ENCODE measurements around the gene MTCL1. TPM values are rescaled to one million over a fixed set of nuclear protein-coding genes. Genes with fewer than 3 reads are reported as not detected.

The MTCL1 gene
- total RNA-seq, 1 experiment from 2014 or later, result 21.1 TPM

DNA sequence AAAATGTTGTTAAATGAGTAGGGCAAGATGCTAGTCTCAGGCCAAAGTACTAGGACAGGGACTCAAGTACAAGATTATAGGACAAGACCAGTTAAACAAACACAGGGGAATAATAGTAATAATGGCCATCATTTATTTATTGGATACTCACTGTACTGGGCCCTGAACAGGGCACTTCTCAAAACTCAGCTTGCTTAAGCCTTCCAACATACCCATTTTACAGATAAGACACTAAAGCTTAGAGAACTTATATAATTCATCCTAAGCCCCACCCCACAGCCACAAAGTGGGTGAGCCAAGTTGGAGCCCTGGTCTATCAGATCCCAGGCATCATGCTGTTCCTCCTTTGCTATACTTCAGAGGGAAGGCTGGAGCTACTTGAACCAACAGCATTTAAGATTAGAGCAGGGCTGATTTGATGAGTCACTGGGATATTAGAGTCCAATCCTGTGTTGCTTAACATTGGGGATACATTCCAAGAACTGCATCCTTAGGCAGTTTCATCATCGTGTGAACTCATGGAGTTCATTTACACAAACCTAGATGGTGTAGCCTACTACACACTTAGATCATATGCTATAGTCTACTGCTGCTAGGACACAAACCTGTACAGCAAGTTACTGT lies 153.6 kb downstream of the MTCL1 start:
- peak; percentile 7 for DNase-seq (ENCODE audit: low spot score)

DNA sequence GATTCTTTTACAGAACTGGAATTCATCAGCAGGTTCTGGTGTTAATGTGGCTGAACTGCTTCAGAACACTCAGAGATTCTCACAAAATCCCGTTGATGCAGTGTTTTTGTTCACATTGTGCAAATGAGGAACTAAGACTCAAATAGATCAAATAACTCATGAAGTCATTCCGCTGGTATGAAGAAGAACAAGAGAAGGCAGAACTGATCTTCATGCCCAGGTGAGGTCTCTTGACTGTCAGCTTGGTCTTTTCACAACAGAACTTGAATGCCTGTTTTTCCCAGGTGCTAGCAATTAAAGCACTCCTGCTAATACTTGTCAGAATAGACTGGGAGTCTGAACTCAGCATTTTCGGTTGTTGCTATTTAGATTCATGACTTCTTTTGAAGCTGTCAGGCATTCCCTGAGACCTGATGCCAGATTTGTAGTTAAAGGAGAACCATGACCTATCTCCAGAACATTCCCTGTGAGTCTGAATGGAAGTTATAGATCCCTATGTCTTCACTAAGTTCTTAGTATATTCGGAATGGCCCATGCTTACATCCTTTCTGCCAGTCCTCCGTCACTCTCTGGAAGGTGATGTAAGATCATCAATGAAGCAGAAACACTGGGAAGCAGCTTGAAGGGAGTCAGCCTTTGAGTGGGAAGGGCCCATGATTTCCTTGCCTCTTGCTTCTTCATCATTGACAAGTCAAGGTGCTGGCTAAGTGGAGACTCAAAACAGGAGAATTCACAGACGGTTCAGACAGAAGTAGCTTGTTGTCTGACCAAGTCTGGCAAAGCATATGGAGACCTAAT lies 155.7 kb downstream of the MTCL1 start:
- DNase-seq (ENCODE audit: low spot score), result no peak

DNA sequence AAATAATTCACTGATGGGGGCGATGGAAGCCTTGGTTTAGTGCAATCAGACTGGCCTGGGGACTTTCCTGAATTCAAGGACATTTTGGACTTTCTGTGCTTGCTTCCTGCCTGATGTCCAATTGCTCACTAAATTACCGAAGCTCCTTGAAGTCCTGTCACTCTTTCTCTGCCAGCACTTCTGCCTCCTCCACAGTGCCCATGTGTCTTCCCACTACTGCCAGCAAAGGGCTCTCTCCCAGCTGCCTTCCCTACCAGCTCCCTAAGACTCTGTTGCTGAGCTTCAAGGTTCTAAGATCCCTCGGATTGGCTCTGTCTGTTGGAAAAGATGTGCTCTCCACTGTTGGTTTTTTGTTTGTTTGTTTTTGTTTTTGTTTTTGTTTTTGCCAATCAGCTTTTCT lies 158.1 kb downstream of the MTCL1 start:
- DNase-seq (ENCODE audit: low spot score), result no peak

DNA sequence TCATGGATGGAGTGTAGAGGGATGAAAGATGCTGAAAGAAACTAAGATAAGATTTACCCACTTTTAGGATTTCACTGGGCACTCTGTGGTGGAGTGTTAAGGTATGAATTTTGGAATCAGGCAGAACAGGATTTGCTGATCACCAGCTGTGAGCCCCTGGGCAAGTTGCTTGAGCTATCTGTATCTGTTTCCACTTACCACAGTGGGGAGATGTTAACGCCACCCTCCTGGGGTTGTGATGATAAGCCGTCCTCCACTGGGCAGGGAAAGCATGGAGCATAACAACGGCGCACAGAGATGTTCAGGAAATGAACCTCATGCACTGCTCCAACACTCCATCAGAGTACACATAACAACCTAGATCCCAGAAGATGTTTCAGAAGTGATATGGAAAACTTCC lies 160.6 kb downstream of the MTCL1 start:
- DNase-seq (ENCODE audit: low spot score), result no peak

DNA sequence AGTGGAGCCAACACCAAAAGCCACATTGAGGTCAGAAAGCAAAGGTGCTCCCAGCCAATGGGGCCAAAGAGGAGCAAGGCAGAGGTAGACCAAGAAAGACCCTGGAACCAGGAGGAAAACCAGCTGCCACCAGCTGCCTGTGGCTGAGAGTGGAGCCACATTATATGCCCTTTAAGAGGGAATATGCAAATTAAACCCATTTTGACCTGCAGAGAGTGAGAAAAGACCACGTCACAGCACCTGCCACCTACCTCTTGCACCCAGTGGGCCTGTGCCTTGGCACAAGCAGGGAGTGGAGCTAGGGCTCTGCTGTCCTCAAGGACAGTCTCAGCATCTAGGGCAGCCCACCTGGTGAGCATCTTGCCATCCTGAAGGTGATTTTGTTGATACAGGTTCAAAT lies 161.3 kb downstream of the MTCL1 start:
- DNase-seq (ENCODE audit: low spot score), result no peak

DNA sequence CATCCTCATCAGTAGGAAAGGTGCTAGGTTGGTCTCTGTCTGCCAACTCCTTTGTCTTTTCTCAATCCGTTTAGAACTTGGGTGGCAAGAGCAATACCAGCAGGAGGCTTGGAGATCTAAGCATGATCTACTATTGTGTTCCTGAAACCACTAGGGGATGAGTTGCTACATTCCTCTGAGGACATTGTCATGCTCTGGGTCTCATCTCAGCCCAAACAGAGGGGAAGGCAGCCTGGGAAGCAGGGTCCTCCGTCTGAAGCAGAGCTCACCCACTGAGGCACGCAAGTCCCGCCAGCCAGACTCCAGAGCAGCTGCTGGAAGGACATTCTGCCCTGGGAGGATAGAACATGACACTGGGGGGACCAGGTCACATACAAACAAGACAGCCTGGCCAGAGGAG lies 162.9 kb downstream of the MTCL1 start:
- DNase-seq (ENCODE audit: low spot score), result no peak

DNA sequence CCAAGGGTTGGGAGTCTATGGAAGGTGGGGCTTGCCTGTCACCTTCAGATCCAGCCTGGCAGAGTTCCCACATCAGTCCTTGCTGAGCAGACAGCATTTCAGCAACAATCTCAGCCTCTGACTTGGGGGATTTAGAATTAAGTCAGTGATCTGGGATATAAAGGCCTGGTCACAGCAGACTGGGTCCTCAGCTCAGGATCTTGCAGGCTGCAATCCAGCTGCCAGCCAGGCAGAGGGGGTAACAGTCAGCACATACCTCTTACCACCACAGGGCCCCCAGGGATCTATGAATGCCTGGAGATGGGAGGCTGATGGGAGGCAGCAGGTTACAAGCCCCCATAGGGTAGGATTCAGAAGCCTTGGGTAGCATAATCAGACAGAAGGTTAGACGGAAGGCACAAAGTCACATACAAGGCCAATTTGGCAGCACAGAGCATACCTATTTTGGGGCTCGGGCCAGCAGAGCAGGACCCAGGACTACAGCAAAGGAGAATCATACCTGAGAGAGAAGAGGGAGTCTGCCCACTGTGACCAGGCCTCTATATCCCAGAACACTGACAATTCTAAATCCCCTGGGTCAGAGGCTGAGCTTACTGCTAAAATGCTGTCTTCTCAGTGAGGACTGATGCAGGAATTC lies 163.5 kb downstream of the MTCL1 start:
- no peak for DNase-seq (ENCODE audit: low spot score)

DNA sequence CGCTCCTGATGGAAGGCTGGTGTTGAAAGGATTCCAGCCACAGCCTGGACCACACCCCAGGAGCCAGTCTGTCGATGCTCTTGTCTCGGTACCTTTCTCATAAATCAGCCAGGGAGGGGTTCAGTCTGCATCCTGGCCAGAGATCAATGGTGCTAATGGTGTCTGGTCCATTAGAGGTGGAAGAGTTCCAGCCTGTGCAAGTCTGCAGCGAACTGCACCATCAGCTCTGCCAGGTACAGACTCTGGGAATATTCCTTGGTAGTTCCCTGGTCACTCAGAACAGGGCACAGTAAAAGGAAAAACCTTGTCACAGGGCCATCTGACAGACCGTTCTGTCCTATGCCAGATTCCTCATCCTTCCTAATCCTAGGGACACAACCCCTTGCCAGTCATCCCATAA lies 164.3 kb downstream of the MTCL1 start:
- no peak for DNase-seq (ENCODE audit: low spot score)

DNA sequence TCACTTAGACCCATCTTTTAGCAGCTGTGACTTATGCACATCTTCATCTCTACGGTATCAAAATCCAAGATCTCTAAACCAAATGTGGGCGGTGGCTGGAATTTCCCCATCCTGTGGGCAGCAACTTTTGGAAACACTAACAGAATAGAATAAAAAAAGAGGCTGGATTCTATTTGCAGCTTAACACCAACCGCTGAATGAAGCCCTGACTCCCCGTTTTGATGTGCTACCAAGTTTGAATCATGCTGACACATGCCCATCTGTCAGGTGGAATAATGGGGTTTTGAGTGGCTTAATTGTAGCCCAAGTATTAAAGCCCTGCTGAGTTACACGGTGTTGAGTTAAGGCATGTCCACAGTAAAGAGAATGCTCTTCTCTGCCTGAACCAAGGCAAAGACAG lies 165.2 kb downstream of the MTCL1 start:
- DNase-seq (ENCODE audit: low spot score), result no peak

DNA sequence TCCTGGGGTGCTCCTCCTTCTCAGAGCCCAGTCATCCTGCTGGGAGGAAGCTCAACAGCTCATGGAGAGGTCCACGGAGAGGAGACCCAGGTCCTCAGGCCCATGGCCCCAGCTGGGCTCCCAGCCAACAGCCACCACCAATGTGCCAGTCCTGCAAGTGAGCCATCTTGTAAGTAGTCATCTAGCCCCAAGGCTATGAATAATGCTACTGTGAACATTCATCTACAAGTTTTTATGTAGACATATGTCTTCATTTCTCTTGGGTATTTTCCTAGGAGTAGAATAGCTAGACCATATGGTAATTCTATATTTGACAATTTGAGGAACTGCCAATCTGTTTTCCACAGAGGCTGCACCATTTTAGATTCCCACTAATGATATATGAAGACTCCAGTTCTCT lies 166.1 kb downstream of the MTCL1 start:
- DNase-seq (ENCODE audit: low spot score), result no peak

DNA sequence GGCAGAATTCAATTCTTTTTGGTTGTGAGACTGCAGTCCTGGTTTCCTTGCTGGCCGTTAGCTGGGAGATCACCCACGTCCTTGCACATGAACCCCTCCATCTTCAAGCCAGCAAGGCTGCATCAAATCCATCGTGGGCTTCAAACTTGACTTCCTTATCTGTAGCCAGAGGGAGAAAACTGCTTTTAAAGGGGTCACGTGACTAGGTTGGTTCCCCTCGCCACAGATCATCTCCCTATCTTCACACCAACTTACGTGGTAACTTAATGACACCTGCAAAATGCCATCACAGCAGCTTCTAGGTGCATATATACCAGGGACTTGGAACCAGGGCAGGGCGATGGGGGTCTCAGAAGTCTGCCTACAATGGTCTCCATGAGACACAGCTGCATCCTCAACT lies 169.5 kb downstream of the MTCL1 start:
- DNase-seq (ENCODE audit: low spot score), result no peak

DNA sequence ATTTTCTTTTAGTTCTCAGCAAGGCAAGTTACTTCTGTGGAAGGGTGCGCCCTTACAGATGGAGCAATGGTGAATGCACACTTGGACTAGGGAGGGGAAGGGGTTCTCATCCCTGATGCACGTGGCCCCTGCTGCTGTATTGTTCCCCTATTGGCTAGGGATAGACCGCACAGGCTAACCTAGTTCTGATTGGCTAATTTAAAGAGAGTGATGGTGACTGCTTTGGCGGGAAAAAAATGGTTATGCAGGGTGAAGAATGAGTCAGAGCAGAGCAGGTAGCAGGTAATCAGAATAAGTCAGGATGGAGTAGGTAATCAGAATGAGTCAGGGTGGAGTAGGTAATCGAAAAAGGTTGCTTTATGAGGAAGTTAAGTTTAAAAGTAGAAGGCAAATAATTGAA lies 171.5 kb downstream of the MTCL1 start:
- DNase-seq (ENCODE audit: low spot score), result peak; percentile 17

DNA sequence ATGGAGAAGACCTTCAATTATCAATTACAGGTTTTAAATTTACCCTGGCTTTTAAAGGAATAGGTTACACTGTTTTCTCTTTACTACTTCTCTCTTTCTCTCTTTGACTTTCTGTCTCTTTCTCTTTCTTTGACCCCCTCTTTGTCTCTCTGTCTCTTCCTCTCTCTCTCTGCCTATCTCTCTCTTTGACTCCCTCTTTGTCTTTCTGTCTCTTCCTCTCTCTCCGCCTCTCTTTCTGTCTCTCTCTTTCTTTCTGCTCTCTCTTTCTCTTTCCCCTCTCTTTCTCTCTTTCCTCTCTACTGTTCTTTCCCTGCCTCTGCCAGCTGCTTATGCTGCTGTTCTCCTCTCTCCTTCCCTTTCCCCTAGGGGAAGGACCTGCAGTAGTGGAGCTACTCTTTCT lies 175.7 kb downstream of the MTCL1 start:
- no peak for DNase-seq (ENCODE audit: low spot score)

Small RNA genes within 50 kb of the gene (small RNA-seq; reads per million reads assigned to genes)
- gene RF00019, result not detected

Other genes with a start within 250 kb of the MTCL1 start
- 21.8 and 24.9 TPM in 2 replicates for gene RAB12, start 96.1 kb upstream of the MTCL1 start, total RNA-seq (2014; rRNA removed; shearing (Covaris generic))